Neural cell (in vitro differentiated cells): ENCODE results near the gene MED15. TPM values are rescaled to one million over a fixed set of nuclear protein-coding genes. Genes with fewer than 3 reads are reported as not detected.

Experiments used
- H2AFZ ChIP-seq: fragments of 200-600, 300-800 bp; sonication (generic), shearing (Covaris generic); 2 replicates; pipeline ENCODE4 v1.6.0; 2014; ENCODE audit warnings: low read depth, mild to moderate bottlenecking, antibody characterized with exemption, low read length, moderate library complexity
- H3F3A ChIP-seq: fragments of 200-600 bp; shearing (Covaris generic); 2 replicates; pipeline ENCODE4 v1.6.1; 2016; ENCODE audit warnings: mild to moderate bottlenecking, moderate library complexity, mixed read lengths, antibody characterized with exemption, low read length; ENCODE audit not compliant: insufficient read depth, poor library complexity, severe bottlenecking
- H3K27ac ChIP-seq: fragments of 200-600, 300-800 bp; sonication (generic), shearing (Covaris generic); 2 replicates; pipeline ENCODE4 v1.5.1; 2014; ENCODE audit warnings: mild to moderate bottlenecking, low read length, moderate library complexity
- H3K27me3 ChIP-seq: fragments of 300-800, 200-600 bp; sonication (generic), shearing (Covaris generic); 2 replicates; pipeline ENCODE4 v1.6.0; 2014; ENCODE audit warnings: mild to moderate bottlenecking, low read depth, low read length, moderate library complexity; ENCODE audit not compliant: insufficient read depth
- H3K36me3 ChIP-seq: fragments of 300-800, 200-600 bp; sonication (generic), shearing (Covaris generic); 2 replicates; pipeline ENCODE4 v1.5.1; 2014; ENCODE audit warnings: mild to moderate bottlenecking, antibody characterized with exemption, low read length, moderate library complexity; ENCODE audit not compliant: insufficient read depth
- H3K4me2 ChIP-seq: fragments of 300-800, 200-600 bp; sonication (generic), shearing (Covaris generic); 2 replicates; pipeline ENCODE4 v1.6.0; 2014; ENCODE audit warnings: mild to moderate bottlenecking, low read length
- H3K4me3 ChIP-seq: fragments of 300-800, 200-600 bp; sonication (generic), shearing (Covaris generic); 2 replicates; pipeline ENCODE4 v1.5.1; 2014; ENCODE audit warnings: mild to moderate bottlenecking, low read length, moderate library complexity
- H3K79me2 ChIP-seq: fragments of 200-600 bp; shearing (Covaris generic); replicated peaks from 2 replicates; pipeline ENCODE4 v1.6.0; 2014; ENCODE audit warnings: mild to moderate bottlenecking, low read length, moderate library complexity; ENCODE audit not compliant: insufficient read depth
- H3K9ac ChIP-seq: fragments of 300-800, 200-600 bp; sonication (generic), shearing (Covaris generic); 2 replicates; pipeline ENCODE4 v1.6.1; 2016; ENCODE audit warnings: mild to moderate bottlenecking, low read length, mixed read lengths
- H3K9me2 ChIP-seq: fragments of 200-600 bp; shearing (Covaris generic); 2 replicates; pipeline ENCODE4 v1.6.1; 2016; ENCODE audit warnings: mild to moderate bottlenecking, low read length, mixed read lengths; ENCODE audit not compliant: insufficient read depth
- H3K9me3 ChIP-seq: fragments of 200-600, 300-800 bp; sonication (generic), shearing (Covaris generic); 2 replicates; pipeline ENCODE4 v1.6.1; 2016; ENCODE audit warnings: mild to moderate bottlenecking, mixed run types, low read length, moderate library complexity, mixed read lengths
- H4K20me1 ChIP-seq: fragments of 200-600 bp; shearing (Covaris generic); 2 replicates; pipeline ENCODE4 v1.6.1; 2016; ENCODE audit warnings: mild to moderate bottlenecking, mixed run types; ENCODE audit not compliant: insufficient read depth
- CTCF ChIP-seq: fragments of 450-650 bp; IDR thresholded peaks from 2 replicates; pipeline ENCODE4 v1.5.1; 2014; ENCODE audit warnings: antibody characterized with exemption, mild to moderate bottlenecking, moderate library complexity; ENCODE audit not compliant: poor library complexity, severe bottlenecking
- EP300 ChIP-seq: fragments of 450-650 bp; conservative IDR thresholded peaks from 2 replicates; pipeline ENCODE4 v1.6.1; 2014; ENCODE audit warnings: antibody characterized with exemption, mild to moderate bottlenecking, moderate library complexity; ENCODE audit not compliant: poor library complexity, severe bottlenecking
- EZH2 ChIP-seq: fragments of 200-600, 300-800 bp; shearing (Covaris generic), sonication (generic); IDR thresholded peaks from 2 replicates; pipeline ENCODE4 v1.6.1; 2014; ENCODE audit warnings: antibody characterized with exemption, low read length, borderline replicate concordance, mild to moderate bottlenecking; ENCODE audit not compliant: insufficient read depth, poor library complexity, severe bottlenecking
- MXI1 ChIP-seq: fragments of 450-650 bp; conservative IDR thresholded peaks from 2 replicates; pipeline ENCODE4 v1.6.1; 2014; ENCODE audit warnings: antibody characterized with exemption, mild to moderate bottlenecking; ENCODE audit not compliant: poor library complexity, severe bottlenecking
- POLR2AphosphoS5 ChIP-seq: IDR thresholded peaks from 2 replicates; pipeline ENCODE4 v1.6.1; 2012
- RAD21 ChIP-seq: fragments of 450-650 bp; conservative IDR thresholded peaks from 2 replicates; pipeline ENCODE4 v1.6.1; 2014; ENCODE audit warnings: antibody characterized with exemption, mild to moderate bottlenecking, moderate library complexity
- REST ChIP-seq: IDR thresholded peaks from 2 replicates; pipeline ENCODE4 v1.6.1; 2012; ENCODE audit warnings: borderline replicate concordance
- SMC3 ChIP-seq: fragments of 450-650 bp; conservative IDR thresholded peaks from 2 replicates; pipeline ENCODE4 v1.6.1; 2014; ENCODE audit warnings: antibody characterized with exemption, mild to moderate bottlenecking, moderate library complexity; ENCODE audit not compliant: poor library complexity
- TAF1 ChIP-seq: IDR thresholded peaks from 2 replicates; pipeline ENCODE4 v1.6.1; 2012; ENCODE audit warnings: low read depth
- polyA plus RNA-seq: library from polyadenylated mRNA; depleted of rRNA; stranded (reverse); fragments of >200 nt; gene quantifications from 2 replicates; pipeline ENCODE4 v1.2.3, GENCODE V29; 2014

Gene MED15
- polyA plus RNA-seq, 1 donor from 2014 or later = 13.2 TPM

GRCh38 chr22:20587206-20587958 lies 80.0 kb downstream of the MED15 start:
- no peaks in the 10 kb centered on the region for H3K36me3 ChIP-seq
- H2AFZ ChIP-seq = no peak overlapping the region
- no peak overlapping the region for H3K9ac ChIP-seq
- H3K27me3 ChIP-seq = no peaks in the 10 kb centered on the region
- no peak overlapping the region for H3K4me3 ChIP-seq
- no peak overlapping the region for H3K4me2 ChIP-seq
- H4K20me1 ChIP-seq = no peaks in the 10 kb centered on the region
- H3K79me2 ChIP-seq = no peaks in the 10 kb centered on the region
- TF ChIP-seq MXI1 = no peak
- no peak for TF ChIP-seq SMC3
- no peak overlapping the region for H3K27ac ChIP-seq
- H3K9me3 ChIP-seq = no peaks in the 10 kb centered on the region
- H3K9me2 ChIP-seq = no peaks in the 10 kb centered on the region
- H3F3A ChIP-seq = no peaks in the 10 kb centered on the region

GRCh38 chr22:20588092-20588842 lies 80.9 kb downstream of the MED15 start:
- Histone ChIP-seq H3K4me2 (no peak overlapping the region), H3K27me3 (no peaks in the 10 kb centered on the region), H3K27ac (no peak overlapping the region), H3K79me2 (no peaks in the 10 kb centered on the region), H3K9me3 (no peaks in the 10 kb centered on the region), H3K9me2 (no peaks in the 10 kb centered on the region), H4K20me1 (no peaks in the 10 kb centered on the region), H3F3A (no peaks in the 10 kb centered on the region), H3K36me3 (no peaks in the 10 kb centered on the region), H2AFZ (no peak overlapping the region), H3K4me3 (no peak overlapping the region), H3K9ac (no peak overlapping the region)
- no peak for TF ChIP-seq REST
- TF ChIP-seq TAF1 = no peak
- TF ChIP-seq EZH2 = no peak
- TF ChIP-seq CTCF = no peak
- no peak for TF ChIP-seq MXI1
- no peak for TF ChIP-seq EP300
- TF ChIP-seq RAD21 = no peak
- TF ChIP-seq POLR2AphosphoS5 = no peak
- TF ChIP-seq SMC3 = no peak
